ENCODE measurements around the gene GALNT15. TPM values are rescaled to one million over a fixed set of nuclear protein-coding genes. Genes with fewer than 3 reads are reported as not detected.

Gene GALNT15
- total and polyA plus RNA-seq, 12 donors: 0.55 to 30.5 (median 4.3) TPM

DNA sequence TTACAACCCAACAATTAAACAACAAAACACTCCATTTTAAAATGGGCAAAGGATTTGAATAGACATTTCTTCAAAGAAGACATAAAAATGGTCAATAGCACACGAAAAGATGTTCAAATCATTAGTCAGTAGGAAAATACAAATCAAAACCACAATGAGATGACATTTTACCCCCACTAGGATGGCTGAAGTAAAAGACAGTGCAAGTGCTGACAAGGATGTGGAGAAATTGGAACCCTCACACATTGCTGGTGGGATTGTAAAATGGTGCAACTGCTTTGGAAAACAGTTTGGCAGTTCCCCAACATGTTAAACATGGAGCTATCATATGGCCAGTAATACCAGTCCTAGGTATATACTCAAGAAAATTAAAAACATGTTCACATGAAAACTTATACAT is 11.6 kb downstream of the GALNT15 start:
- H3K27ac ChIP-seq: no peak overlapping the region
- H3K9me3 ChIP-seq: no peaks in the 10 kb centered on the region
- ATAC-seq (no peak), DNase-seq (no peak)
- no peak overlapping the region for H3K4me3 ChIP-seq
- intact Hi-C loops (cut with DNase I): loop anchor here in 2 of 10 donors (10.0 kb wide), 2 partner anchors 59 to 361 kb away; no protein-coding TSS in a partner anchor
- TF ChIP-seq, protein P1, sequence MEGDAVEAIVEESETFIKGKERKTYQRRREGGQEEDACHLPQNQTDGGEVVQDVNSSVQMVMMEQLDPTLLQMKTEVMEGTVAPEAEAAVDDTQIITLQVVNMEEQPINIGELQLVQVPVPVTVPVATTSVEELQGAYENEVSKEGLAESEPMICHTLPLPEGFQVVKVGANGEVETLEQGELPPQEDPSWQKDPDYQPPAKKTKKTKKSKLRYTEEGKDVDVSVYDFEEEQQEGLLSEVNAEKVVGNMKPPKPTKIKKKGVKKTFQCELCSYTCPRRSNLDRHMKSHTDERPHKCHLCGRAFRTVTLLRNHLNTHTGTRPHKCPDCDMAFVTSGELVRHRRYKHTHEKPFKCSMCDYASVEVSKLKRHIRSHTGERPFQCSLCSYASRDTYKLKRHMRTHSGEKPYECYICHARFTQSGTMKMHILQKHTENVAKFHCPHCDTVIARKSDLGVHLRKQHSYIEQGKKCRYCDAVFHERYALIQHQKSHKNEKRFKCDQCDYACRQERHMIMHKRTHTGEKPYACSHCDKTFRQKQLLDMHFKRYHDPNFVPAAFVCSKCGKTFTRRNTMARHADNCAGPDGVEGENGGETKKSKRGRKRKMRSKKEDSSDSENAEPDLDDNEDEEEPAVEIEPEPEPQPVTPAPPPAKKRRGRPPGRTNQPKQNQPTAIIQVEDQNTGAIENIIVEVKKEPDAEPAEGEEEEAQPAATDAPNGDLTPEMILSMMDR (IDR thresholded peaks at IDR 0.05): no peak
- no peaks in the 10 kb centered on the region for H3K36me3 ChIP-seq
- H3K27me3 ChIP-seq: no peaks in the 10 kb centered on the region
- 60 to 64% methylated on average over 1 of the region's 1 CpG for WGBS, 2 donors
- H3K4me1 ChIP-seq: peaks cover 0 to 12% (median 0%) of the 10 kb centered on the region in 9 donors

DNA sequence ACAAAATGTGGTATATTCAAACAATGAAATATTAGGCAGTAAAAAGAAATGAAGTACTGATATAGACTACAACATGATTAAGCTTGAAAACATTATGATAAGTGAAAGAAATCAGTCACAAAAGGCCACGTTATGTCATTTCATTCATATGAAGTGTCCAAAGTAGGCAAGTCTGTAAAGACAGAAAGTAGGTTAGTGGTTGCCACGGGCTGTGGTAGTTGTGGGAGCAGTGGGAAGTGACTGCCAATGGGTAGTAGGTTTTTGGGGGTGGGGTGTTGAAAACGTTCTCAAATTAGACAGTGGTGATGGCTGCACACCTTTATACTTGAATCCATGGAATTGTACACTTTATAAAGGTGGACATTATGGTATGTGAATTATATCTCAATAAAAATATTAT is 12.1 kb downstream of the GALNT15 start:
- intact Hi-C loops (cut with DNase I): loop anchor here in 2 of 10 donors (10.0 kb wide), 2 partner anchors 58 to 362 kb away; no protein-coding TSS in a partner anchor
- Histone ChIP-seq H3K36me3 (no peaks in the 10 kb centered on the region), H3K9me3 (no peaks in the 10 kb centered on the region), H3K4me3 (no peak overlapping the region), H3K4me1 (peaks cover 0 to 9% (median 0%) of the 10 kb centered on the region in 9 donors), H3K27ac (no peak overlapping the region), H3K27me3 (no peaks in the 10 kb centered on the region)
- TF ChIP-seq, protein P1 (IDR thresholded peaks at IDR 0.05): no peak
- WGBS, 2 donors: 74 to 78% methylated on average over 3 of the region's 3 CpGs
- DNase-seq: no peak
- ATAC-seq: no peak

DNA sequence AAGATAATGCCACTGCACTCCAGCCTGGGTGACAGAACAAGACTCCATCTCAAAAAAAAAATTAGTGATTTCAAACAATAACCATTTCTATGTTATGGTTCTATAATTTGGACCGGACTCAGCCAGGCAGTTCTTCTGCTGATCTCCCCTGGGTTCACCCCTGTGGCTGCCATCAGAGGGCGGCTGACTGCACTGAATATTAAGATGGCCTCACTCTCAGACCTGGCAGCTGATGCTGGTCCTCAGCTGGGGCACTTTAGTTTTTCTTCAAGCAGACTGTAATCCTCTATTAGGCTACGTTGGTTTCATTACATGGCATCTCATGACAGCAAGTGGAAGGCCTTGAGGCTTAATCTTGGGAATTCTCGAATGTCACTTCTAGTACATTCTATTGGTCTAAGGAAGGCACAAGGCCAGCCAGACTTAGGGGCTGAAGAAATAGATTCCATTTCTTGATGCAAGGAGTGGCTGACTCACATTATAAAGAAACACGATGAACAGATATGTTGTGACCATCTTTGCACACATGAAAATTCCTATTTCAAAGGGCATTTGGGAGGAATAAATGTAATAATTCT is 12.8 kb downstream of the GALNT15 start:
- no peaks in the 10 kb centered on the region for H3K36me3 ChIP-seq
- ATAC-seq: no peak
- H3K27ac ChIP-seq: no peak overlapping the region
- H3K9me3 ChIP-seq: no peaks in the 10 kb centered on the region
- H3K4me3 ChIP-seq: no peak overlapping the region
- no peaks in the 10 kb centered on the region for H3K27me3 ChIP-seq
- TF ChIP-seq, protein P1 (IDR thresholded peaks at IDR 0.05): no peak
- DNase-seq: no peak
- 88 to 91% methylated on average over 5 of the region's 5 CpGs for WGBS, 2 donors
- intact Hi-C loops (cut with DNase I): loop anchor here in 2 of 10 donors (10.0 kb wide), 2 partner anchors 57 to 363 kb away; no protein-coding TSS in a partner anchor
- peaks cover 0 to 3% (median 0%) of the 10 kb centered on the region in 9 donors for H3K4me1 ChIP-seq

DNA sequence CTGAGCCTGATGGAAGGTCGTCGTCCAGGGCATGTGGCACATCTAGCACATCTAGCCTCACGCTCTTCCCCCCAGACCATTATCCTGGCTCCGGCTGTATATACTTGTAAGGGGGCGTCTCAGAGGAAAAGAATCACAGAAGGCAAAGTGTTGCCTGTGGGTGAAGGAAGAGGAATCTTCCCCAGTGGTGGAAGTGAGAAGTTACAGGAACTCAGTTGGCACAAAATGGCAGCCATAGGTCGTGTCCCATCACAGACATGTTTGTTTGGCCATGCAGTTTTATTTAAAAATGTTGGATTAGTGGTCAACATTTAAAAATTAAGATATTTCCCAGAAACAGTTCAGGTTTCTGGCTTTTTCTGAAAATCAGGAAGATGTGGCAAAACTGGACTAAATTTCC is 13.6 kb downstream of the GALNT15 start:
- Histone ChIP-seq H3K36me3 (no peaks in the 10 kb centered on the region), H3K27me3 (no peaks in the 10 kb centered on the region), H3K9me3 (no peaks in the 10 kb centered on the region), H3K4me1 (peaks cover 0 to 5% (median 0%) of the 10 kb centered on the region in 9 donors), H3K27ac (no peak overlapping the region), H3K4me3 (no peak overlapping the region)
- TF ChIP-seq, protein P1 (IDR thresholded peaks at IDR 0.05): no peak
- intact Hi-C loops (cut with DNase I): loop anchor here in 2 of 10 donors (10.0 kb wide), 2 partner anchors 57 to 363 kb away; no protein-coding TSS in a partner anchor
- no peak for ATAC-seq
- WGBS, 2 donors: 91 to 92% methylated on average over 6 of the region's 6 CpGs
- DNase-seq: no peak
